Activated CD8-positive, alpha-beta memory T cell treated with anti-CD3 and anti-CD28 coated beads for 36 hours (primary cell): Measurements from ENCODE around the gene CFAP47. TPM values are rescaled to one million over a fixed set of nuclear protein-coding genes. Genes with fewer than 3 reads are reported as not detected.
"Not testable (repeated sequence)": the region's sequence is repeated elsewhere in the genome, so short reads cannot be mapped to it uniquely, and the experiment has no call there.

Experiments
- CTCF ChIA-PET: fragments of 350-600 bp; sonication (Branson Sonifier 250); formaldehyde crosslinking; loops from one replicate; lab custom pipeline; 2021; ENCODE audit warnings: antibody characterized with exemption; lab: Charles Lee
- POLR2A ChIA-PET: fragments of 350-600 bp; sonication (Branson Sonifier 250); formaldehyde crosslinking; loops from one replicate; lab custom pipeline; 2021; ENCODE audit warnings: antibody characterized with exemption; lab: Charles Lee
- total RNA-seq, 2 experiments: library from RNA; stranded (reverse); gene quantifications; one replicate each; pipeline ENCODE4 v1.2.3, GENCODE V29; 2021

CFAP47 gene
- total RNA-seq, 2 experiments from 2014 or later = not detected

GRCh38 chrX:36199928-36200327 lies 280.4 kb downstream of the CFAP47 start:
- ChIA-PET POLR2A (no interaction called here), CTCF (no interaction called here)

GRCh38 chrX:36214924-36215323 lies 295.4 kb downstream of the CFAP47 start:
- POLR2A ChIA-PET = no interaction called here
- CTCF ChIA-PET = no interaction called here

- ChIA-PET POLR2A (no interaction called here), CTCF (no interaction called here)
Observed at GRCh38 chrX:36218801-36219200, 299.3 kb downstream of the CFAP47 start.

- CTCF ChIA-PET, POLR2A ChIA-PET: not testable (repeated sequence)
Observed at GRCh38 chrX:36234840-36235528, 315.4 kb downstream of the CFAP47 start.

GRCh38 chrX:36241397-36241796 lies 321.9 kb downstream of the CFAP47 start:
- POLR2A ChIA-PET = no interaction called here

GRCh38 chrX:36266155-36266554 lies 346.6 kb downstream of the CFAP47 start:
- CTCF ChIA-PET = no interaction called here

More at GRCh38 chrX:36241397-36241796, 321.9 kb downstream of the CFAP47 start:
- CTCF ChIA-PET = no interaction called here

GRCh38 chrX:36310136-36310535 lies 390.6 kb downstream of the CFAP47 start:
- POLR2A ChIA-PET = no interaction called here
- CTCF ChIA-PET = no interaction called here

More at GRCh38 chrX:36266155-36266554, 346.6 kb downstream of the CFAP47 start:
- POLR2A ChIA-PET = no interaction called here

- CTCF ChIA-PET = no interaction called here
- POLR2A ChIA-PET = no interaction called here
Observed at GRCh38 chrX:36314303-36314702, 394.8 kb downstream of the CFAP47 start.

- ChIA-PET CTCF (no interaction called here), POLR2A (no interaction called here)
Observed at GRCh38 chrX:36334572-36334971, 415.0 kb downstream of the CFAP47 start.

GRCh38 chrX:36336751-36337150 lies 417.2 kb downstream of the CFAP47 start:
- POLR2A ChIA-PET = no interaction called here
- CTCF ChIA-PET = no interaction called here

- ChIA-PET POLR2A (no interaction called here), CTCF (no interaction called here)
Observed at GRCh38 chrX:36344301-36344700, 424.8 kb downstream of the CFAP47 start.

GRCh38 chrX:36348509-36348908 lies 429.0 kb downstream of the CFAP47 start:
- ChIA-PET POLR2A (no interaction called here), CTCF (no interaction called here)

GRCh38 chrX:36357855-36358254 lies 438.3 kb downstream of the CFAP47 start:
- POLR2A ChIA-PET = no interaction called here
- CTCF ChIA-PET = no interaction called here

GRCh38 chrX:36364262-36364661 lies 444.7 kb downstream of the CFAP47 start:
- POLR2A ChIA-PET = no interaction called here
- CTCF ChIA-PET = no interaction called here

- CTCF ChIA-PET = no interaction called here
- POLR2A ChIA-PET = no interaction called here
Observed at GRCh38 chrX:36383495-36383894, 464.0 kb downstream of the CFAP47 start.

- POLR2A ChIA-PET = no interaction called here
Observed at GRCh38 chrX:36388901-36389300, 469.4 kb downstream of the CFAP47 start.

GRCh38 chrX:36401774-36402173 lies 482.2 kb downstream of the CFAP47 start:
- POLR2A ChIA-PET = no interaction called here

More at GRCh38 chrX:36388901-36389300, 469.4 kb downstream of the CFAP47 start:
- CTCF ChIA-PET = no interaction called here

GRCh38 chrX:36407836-36408235 lies 488.3 kb downstream of the CFAP47 start:
- ChIA-PET CTCF (no interaction called here), POLR2A (no interaction called here)

More at GRCh38 chrX:36401774-36402173, 482.2 kb downstream of the CFAP47 start:
- CTCF ChIA-PET = no interaction called here

- CTCF ChIA-PET = no interaction called here
- POLR2A ChIA-PET = no interaction called here
Observed at GRCh38 chrX:36414056-36414455, 494.5 kb downstream of the CFAP47 start.

- POLR2A ChIA-PET = no interaction called here
- CTCF ChIA-PET = no interaction called here
Observed at GRCh38 chrX:36422368-36422767, 502.8 kb downstream of the CFAP47 start.

GRCh38 chrX:36431819-36432218 lies 512.3 kb downstream of the CFAP47 start:
- ChIA-PET CTCF (no interaction called here), POLR2A (no interaction called here)

- CTCF ChIA-PET = no interaction called here
- POLR2A ChIA-PET = no interaction called here
Observed at GRCh38 chrX:36434522-36434921, 515.0 kb downstream of the CFAP47 start.
